GM18508 (cell line): ENCODE results near the gene LGR4.

Experiments
- ATAC-seq: cut with Tn5 transposase; IDR thresholded peaks from one replicate; pipeline ENCODE4 v1.9.1; 2021; ENCODE audit warnings: moderate number of reproducible peaks; ENCODE audit not compliant: insufficient read depth, unreplicated experiment

Gene LGR4

DNA sequence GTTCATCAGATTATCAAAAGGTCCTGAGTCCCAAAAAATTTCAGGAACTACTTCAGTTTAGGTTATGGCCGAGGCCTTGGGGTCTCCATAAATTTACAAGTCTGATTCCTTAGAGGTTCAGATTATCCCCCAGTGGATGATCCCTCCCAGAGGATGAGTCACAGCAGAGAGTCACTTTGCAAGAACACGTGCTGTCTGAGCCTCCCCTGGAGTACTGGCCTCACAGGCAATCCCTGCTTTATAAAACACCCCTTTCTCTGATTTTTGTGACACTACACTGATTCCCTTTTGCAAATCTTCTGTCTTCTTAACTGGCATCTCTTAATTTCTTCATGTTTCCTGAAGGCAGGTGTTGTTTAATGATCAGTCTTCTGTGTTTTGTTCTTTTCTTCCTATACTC is 154.8 kb downstream of the LGR4 start:
- ATAC-seq, result no peak
